CD14-positive monocyte (primary cell): ENCODE results near the gene DHRS9. TPM values are rescaled to one million over a fixed set of nuclear protein-coding genes. Genes with fewer than 3 reads are reported as not detected.

Experiments used
- DNase-seq, 3 donors: peaks; one replicate each; pipeline ENCODE4 v3.0.0-alpha.2; 2011 to 2022
- H2AFZ ChIP-seq: 2 replicates; pipeline ENCODE4 v1.6.0; 2012; ENCODE audit warnings: mild to moderate bottlenecking, low read depth, low read length, inconsistent platforms; ENCODE audit not compliant: insufficient read depth, poor library complexity, severe bottlenecking
- H3K27ac ChIP-seq, 2 donors: 1 replicate in 1 of 2; 2 replicates in 1 of 2; pipeline ENCODE4 v1.5.1; 2012 to 2013; ENCODE audit warnings: low read length in 2 of 2, control low read depth in 1 of 2, inconsistent platforms in 1 of 2, low read depth in 1 of 2, mild to moderate bottlenecking in 1 of 2
- H3K27me3 ChIP-seq, 2 donors: one replicate each; pipeline versions ENCODE4 v1.6.0 to v1.6.1; 2011 to 2013; ENCODE audit warnings: low read length in 2 of 2; ENCODE audit not compliant: control insufficient read depth in 2 of 2, insufficient read depth in 2 of 2
- H3K36me3 ChIP-seq, 2 donors: replicated peaks in 1 of 2; 1 replicate in 1 of 2; 2 replicates in 1 of 2; pipeline versions ENCODE4 v1.5.1 to v1.6.1; 2012 to 2013; ENCODE audit warnings: low read length in 2 of 2, control low read depth in 1 of 2, inconsistent platforms in 1 of 2, mild to moderate bottlenecking in 1 of 2; ENCODE audit not compliant: insufficient read depth in 2 of 2, control insufficient read depth in 1 of 2
- H3K4me1 ChIP-seq, 2 donors: 1 replicate in 1 of 2; 2 replicates in 1 of 2; pipeline versions ENCODE4 v1.5.1 to v1.6.1; 2012 to 2013; ENCODE audit warnings: low read length in 2 of 2, control low read depth in 1 of 2, inconsistent platforms in 1 of 2, mild to moderate bottlenecking in 1 of 2, moderate library complexity in 1 of 2; ENCODE audit not compliant: insufficient read depth in 2 of 2, control insufficient read depth in 1 of 2
- H3K4me2 ChIP-seq: replicated peaks from 2 replicates; pipeline ENCODE3; 2012; ENCODE audit warnings: low read length, moderate library complexity, mild to moderate bottlenecking; ENCODE audit not compliant: poor library complexity, severe bottlenecking; ENCODE audit errors: extremely low read depth
- H3K4me3 ChIP-seq, 3 experiments: fragments of 200-600 bp in 1 of 3; sonication (generic) in 1 of 3; replicated peaks in 1 of 3; 1 replicate in 2 of 3; 2 replicates in 1 of 3; pipeline ENCODE4 v1.5.1; 2011 to 2013; ENCODE audit warnings: low read length in 3 of 3, mild to moderate bottlenecking in 3 of 3, control low read depth in 2 of 3, low read depth in 2 of 3, inconsistent platforms in 1 of 3, moderate library complexity in 1 of 3
- H3K79me2 ChIP-seq: 2 replicates; pipeline ENCODE4 v1.6.0; 2012; ENCODE audit warnings: mild to moderate bottlenecking, control low read depth, inconsistent platforms, low read length, moderate library complexity; ENCODE audit not compliant: insufficient read depth
- H3K9ac ChIP-seq: 2 replicates; pipeline ENCODE4 v1.6.0; 2017; ENCODE audit warnings: low read length, mild to moderate bottlenecking; ENCODE audit not compliant: insufficient read depth, poor library complexity, severe bottlenecking
- H3K9me3 ChIP-seq, 2 donors: replicated peaks in 1 of 2; 1 replicate in 1 of 2; 2 replicates in 1 of 2; pipeline versions ENCODE4 v1.5.1 to v1.6.1; 2012 to 2013; ENCODE audit warnings: low read length in 2 of 2, control low read depth in 1 of 2; ENCODE audit not compliant: control insufficient read depth in 1 of 2, insufficient read depth in 1 of 2
- H4K20me1 ChIP-seq: 2 replicates; pipeline ENCODE4 v1.6.0; 2012; ENCODE audit warnings: mild to moderate bottlenecking, low read length, control low read depth, moderate library complexity; ENCODE audit not compliant: insufficient read depth
- H3K27ac Mint-ChIP-seq, 7 donors: one replicate each; pipeline ENCODE4 v1.8.0; 2020; ENCODE audit warnings: mild to moderate bottlenecking in 7 of 7, mixed read lengths in 7 of 7, moderate library complexity in 6 of 7, inconsistent platforms in 2 of 7
- H3K27me3 Mint-ChIP-seq, 3 donors: one replicate each; pipeline ENCODE4 v1.8.0; 2021 to 2022; ENCODE audit warnings: low read depth in 3 of 3, mild to moderate bottlenecking in 3 of 3, mixed read lengths in 3 of 3, moderate library complexity in 3 of 3, inconsistent platforms in 1 of 3
- H3K36me3 Mint-ChIP-seq, 2 donors: one replicate each; pipeline ENCODE4 v1.8.0; 2020; ENCODE audit warnings: mixed read lengths in 2 of 2, inconsistent platforms in 1 of 2, mild to moderate bottlenecking in 1 of 2
- H3K4me1 Mint-ChIP-seq: one replicate; pipeline ENCODE4 v1.8.0; 2020; ENCODE audit warnings: mild to moderate bottlenecking, mixed read lengths
- H3K4me3 Mint-ChIP-seq, 2 donors: one replicate each; pipeline ENCODE4 v1.8.0; 2020; ENCODE audit warnings: mild to moderate bottlenecking in 2 of 2, mixed read lengths in 2 of 2, moderate library complexity in 1 of 2
- H3K9me3 Mint-ChIP-seq, 7 donors: one replicate each; pipeline ENCODE4 v1.8.0; 2020 to 2022; ENCODE audit warnings: mixed read lengths in 7 of 7, mild to moderate bottlenecking in 6 of 7, moderate library complexity in 6 of 7, inconsistent platforms in 2 of 7
- WGBS: methylation state at CpG from one replicate; pipeline ENCODE4 v1.1.5; 2013; ENCODE audit warnings: missing lambda C conversion rate; ENCODE audit not compliant: insufficient coverage; 5-methylcytosine and 5-hydroxymethylcytosine counted together
- intact Hi-C, 2 donors: fragments of 100-400 bp; cut with micrococcal nuclease; formaldehyde crosslinking; loops; one replicate each; pipeline versions ENCODE4 v1.15.0 to v1.15.1; 2023
- polyA plus RNA-seq, 3 donors: library from polyadenylated mRNA; depleted of rRNA in 1 of 3; unstranded in 2 of 3; stranded (reverse) in 1 of 3; fragments of 300-500 nt in 2 of 3; fragments of >200 nt in 1 of 3; fragmentation: Illumina TruSeq in 2 of 3; gene quantifications; 1 replicate in 2 of 3; 2 replicates in 1 of 3; pipeline ENCODE4 v1.2.3, GENCODE V29; 2012 to 2021
- TF ChIP-seq, protein P1 (sequence below): fragments of 200-600 bp; IDR thresholded peaks from one replicate; pipeline ENCODE4 v1.8.0; 2022; ENCODE audit warnings: antibody characterized with exemption, mild to moderate bottlenecking

The DHRS9 gene
- polyA plus RNA-seq, 3 donors: 10.0 to 12.9 (median 10.0) TPM

DNA sequence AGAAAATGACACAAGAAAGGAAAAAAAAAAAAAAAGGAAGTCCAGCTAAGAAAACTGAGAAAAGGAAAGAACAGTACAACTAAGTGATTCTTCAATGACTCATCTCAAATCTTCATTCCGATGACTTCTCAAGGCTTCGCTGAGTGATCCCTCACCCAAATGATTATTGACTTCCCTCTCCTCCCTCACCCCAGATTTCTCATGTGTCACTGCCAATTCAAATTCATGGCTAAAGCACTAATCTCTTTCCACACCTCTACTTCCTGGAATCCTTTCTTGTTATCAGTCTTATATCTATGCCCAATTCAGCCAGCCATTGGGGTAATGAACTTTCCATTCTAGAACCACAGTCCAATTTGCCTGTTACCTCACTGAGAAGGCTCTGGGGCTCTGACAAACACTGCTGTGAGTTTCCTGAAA, 31.0 kb upstream of the DHRS9 start:
- no peak overlapping the region for H3K9ac ChIP-seq
- 0% methylated on average over 2 of the region's 2 CpGs for WGBS
- intact Hi-C loops: loop anchor here (2.0 to 10.0 kb wide), 3 partner anchors 30 to 64 kb away; partner anchors contain the start of gene DHRS9 (in 1 of the 2)
- Mint-ChIP-seq H3K36me3 (peaks cover 0 to 9% of the 10 kb centered on the region in 2 donors), H3K4me1 (peaks cover 45% of the 10 kb centered on the region), H3K9me3 (peaks cover 12 to 21% (median 16%) of the 10 kb centered on the region in 7 donors), H3K4me3 (peak overlapping the region; percentile 5 to 58), H3K27ac (peak overlapping the region; percentile 80 to 96 (median 90)), H3K27me3 (peaks cover 0 to 1% (median 0%) of the 10 kb centered on the region in 3 donors)
- TF ChIP-seq, protein P1, sequence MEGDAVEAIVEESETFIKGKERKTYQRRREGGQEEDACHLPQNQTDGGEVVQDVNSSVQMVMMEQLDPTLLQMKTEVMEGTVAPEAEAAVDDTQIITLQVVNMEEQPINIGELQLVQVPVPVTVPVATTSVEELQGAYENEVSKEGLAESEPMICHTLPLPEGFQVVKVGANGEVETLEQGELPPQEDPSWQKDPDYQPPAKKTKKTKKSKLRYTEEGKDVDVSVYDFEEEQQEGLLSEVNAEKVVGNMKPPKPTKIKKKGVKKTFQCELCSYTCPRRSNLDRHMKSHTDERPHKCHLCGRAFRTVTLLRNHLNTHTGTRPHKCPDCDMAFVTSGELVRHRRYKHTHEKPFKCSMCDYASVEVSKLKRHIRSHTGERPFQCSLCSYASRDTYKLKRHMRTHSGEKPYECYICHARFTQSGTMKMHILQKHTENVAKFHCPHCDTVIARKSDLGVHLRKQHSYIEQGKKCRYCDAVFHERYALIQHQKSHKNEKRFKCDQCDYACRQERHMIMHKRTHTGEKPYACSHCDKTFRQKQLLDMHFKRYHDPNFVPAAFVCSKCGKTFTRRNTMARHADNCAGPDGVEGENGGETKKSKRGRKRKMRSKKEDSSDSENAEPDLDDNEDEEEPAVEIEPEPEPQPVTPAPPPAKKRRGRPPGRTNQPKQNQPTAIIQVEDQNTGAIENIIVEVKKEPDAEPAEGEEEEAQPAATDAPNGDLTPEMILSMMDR: no peak
- peaks cover 39 to 47% of the 10 kb centered on the region in 2 donors for H3K4me1 ChIP-seq
- H3K79me2 ChIP-seq: no peaks in the 10 kb centered on the region
- peak overlapping the region; percentile 27 to 85 for H3K27ac ChIP-seq
- no peaks in the 10 kb centered on the region for H3K36me3 ChIP-seq
- no peak overlapping the region for H2AFZ ChIP-seq
- peak; percentile 85 to 98 (median 93) for DNase-seq
- peak overlapping the region in 1 of 3 experiments; percentile 37 for H3K4me3 ChIP-seq
- peaks cover 3 to 13% of the 10 kb centered on the region in 2 donors for H3K9me3 ChIP-seq
- peak overlapping the region; percentile 49 for H3K4me2 ChIP-seq
- no peaks in the 10 kb centered on the region for H4K20me1 ChIP-seq
- no peaks in the 10 kb centered on the region for H3K27me3 ChIP-seq

DNA sequence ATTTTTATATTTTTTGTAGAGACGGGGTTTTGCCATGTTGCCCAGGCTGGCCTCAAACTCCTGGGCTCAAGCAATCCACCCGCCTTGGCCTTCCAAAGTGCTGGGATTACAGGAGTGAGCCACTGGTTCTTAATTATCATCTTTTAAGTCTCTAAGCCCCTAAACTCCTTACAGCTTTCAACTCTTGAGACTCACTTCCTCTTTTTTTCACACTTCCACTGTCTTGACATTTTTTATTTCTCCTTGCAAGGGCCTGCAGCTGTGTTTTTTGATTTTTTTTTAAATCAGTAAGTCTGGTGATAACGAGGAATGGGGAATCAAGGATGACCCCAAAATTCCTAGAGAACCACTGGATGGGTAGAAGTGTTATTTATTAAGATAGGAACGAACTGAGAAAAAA, 29.7 kb upstream of the DHRS9 start:
- Mint-ChIP-seq H3K4me3 (peak overlapping the region in 1 of 2 donors; percentile 24), H3K36me3 (peaks cover 0 to 12% of the 10 kb centered on the region in 2 donors), H3K4me1 (peaks cover 42% of the 10 kb centered on the region), H3K9me3 (peaks cover 20 to 32% (median 26%) of the 10 kb centered on the region in 7 donors), H3K27ac (peak overlapping the region; percentile 48 to 84 (median 76)), H3K27me3 (peaks cover 0 to 1% (median 0%) of the 10 kb centered on the region in 3 donors)
- H2AFZ ChIP-seq: no peak overlapping the region
- TF ChIP-seq, protein P1: no peak
- intact Hi-C loops: loop anchor here (2.0 to 10.0 kb wide), 4 partner anchors 29 to 65 kb away; partner anchors contain the start of gene DHRS9 (in 1 of the 2)
- H3K9ac ChIP-seq: no peak overlapping the region
- no peaks in the 10 kb centered on the region for H3K36me3 ChIP-seq
- H3K9me3 ChIP-seq: peaks cover 12 to 14% of the 10 kb centered on the region in 2 donors
- DNase-seq: peak; percentile 35 to 61 (median 41)
- H3K4me3 ChIP-seq: no peak overlapping the region
- H3K4me1 ChIP-seq: peaks cover 39 to 47% of the 10 kb centered on the region in 2 donors
- no peak overlapping the region for H3K4me2 ChIP-seq
- peak overlapping the region in 1 of 2 donors; percentile 0 for H3K27ac ChIP-seq
- WGBS: 43% methylated on average over 3 of the region's 4 CpGs
- no peaks in the 10 kb centered on the region for H3K79me2 ChIP-seq
- no peaks in the 10 kb centered on the region for H3K27me3 ChIP-seq
- no peaks in the 10 kb centered on the region for H4K20me1 ChIP-seq
